NCI-H146 (cell line): ENCODE results near the gene SBNO2.
"Not testable (repeated sequence)": the region's sequence is repeated elsewhere in the genome, so short reads cannot be mapped to it uniquely, and the experiment has no call there.

ENCODE experiments used
- DNase-seq: peaks from one replicate; lab custom pipeline; 2025; lab: John Stamatoyannopoulos, UW

The SBNO2 gene

GRCh38 chr19:1136201-1136600, 37.9 kb downstream of the SBNO2 start:
- DNase-seq: peak; percentile 65

- no peak for DNase-seq
Measured at GRCh38 chr19:1135454-1135853, 38.6 kb downstream of the SBNO2 start.

- no peak for DNase-seq
Measured at GRCh38 chr19:1134431-1134830, 39.6 kb downstream of the SBNO2 start.

GRCh38 chr19:1133471-1133929, 40.6 kb downstream of the SBNO2 start:
- DNase-seq: no peak

- DNase-seq: no peak
Measured at GRCh38 chr19:1132552-1133383, 41.3 kb downstream of the SBNO2 start.

- no peak for DNase-seq
Measured at GRCh38 chr19:1131718-1132551, 42.1 kb downstream of the SBNO2 start.

- no peak for DNase-seq
Measured at GRCh38 chr19:1130771-1131717, 43.0 kb downstream of the SBNO2 start.

GRCh38 chr19:1129535-1129934, 44.5 kb downstream of the SBNO2 start:
- no peak for DNase-seq

GRCh38 chr19:1129084-1129483, 45.0 kb downstream of the SBNO2 start:
- not testable (repeated sequence) for DNase-seq

- DNase-seq: no peak
Measured at GRCh38 chr19:1128106-1128505, 46.0 kb downstream of the SBNO2 start.

- DNase-seq: no peak
Measured at GRCh38 chr19:1126984-1127760, 46.9 kb downstream of the SBNO2 start.

- DNase-seq: no peak
Measured at GRCh38 chr19:1125601-1126467, 48.2 kb downstream of the SBNO2 start.

GRCh38 chr19:1123885-1124677, 50.0 kb downstream of the SBNO2 start:
- no peak for DNase-seq

- DNase-seq: no peak
Measured at GRCh38 chr19:1123381-1123780, 50.7 kb downstream of the SBNO2 start.

- DNase-seq: no peak
Measured at GRCh38 chr19:1122972-1123363, 51.1 kb downstream of the SBNO2 start.

- no peak for DNase-seq
Measured at GRCh38 chr19:1122021-1122971, 51.8 kb downstream of the SBNO2 start.

GRCh38 chr19:1121395-1121794, 52.7 kb downstream of the SBNO2 start:
- DNase-seq: no peak
